ENCODE data around the gene ADAM33. TPM values are rescaled to one million over a fixed set of nuclear protein-coding genes. Genes with fewer than 3 reads are reported as not detected.

Gene ADAM33
- total and polyA plus RNA-seq, 2 donors (not counting 1 experiment from before 2014, with no cell fraction given) = not detected

DNA sequence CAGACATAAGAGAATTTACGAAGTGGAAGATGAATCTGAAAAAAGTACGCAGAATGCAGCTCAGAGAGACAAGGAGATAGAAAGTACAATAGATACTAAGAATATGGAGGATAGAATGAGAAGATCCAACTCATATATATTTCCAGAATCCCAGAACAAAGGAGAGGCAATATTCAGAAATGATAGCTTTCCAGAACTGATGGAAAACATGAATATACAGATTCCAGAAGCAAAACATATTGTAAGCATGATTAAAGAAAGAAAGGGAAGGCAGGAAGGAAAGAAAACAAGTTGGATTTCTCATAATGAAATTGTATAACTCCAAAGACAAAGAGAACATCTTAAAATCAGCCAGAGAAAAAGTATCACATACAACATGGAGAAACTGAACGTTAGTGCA, 41.6 kb downstream of the ADAM33 start:
- no peak overlapping the region for H3K4me3 ChIP-seq (ENCODE audit: control extremely low read depth in 1 of 5, extremely low read depth in 1 of 5, insufficient read depth in 1 of 5, low read depth in 2 of 5, low read length in 4 of 5)
- H3K4me3 Mint-ChIP-seq = no peak overlapping the region
- no peaks in the 10 kb centered on the region for H3K27me3 ChIP-seq (replicated peaks in 1 of 4; ENCODE audit: control extremely low read depth in 1 of 4, control insufficient read depth in 3 of 4, insufficient read depth in 4 of 4, low read length in 3 of 4)
- no peak overlapping the region for H2AFZ ChIP-seq (ENCODE audit: insufficient read depth, low read depth, low read length, poor library complexity, severe bottlenecking)
- no peaks in the 10 kb centered on the region for H3K27me3 Mint-ChIP-seq
- ChIA-PET CTCF (no interaction called here), POLR2A (no interaction called here)
- H3K27ac ChIP-seq (ENCODE audit: low read length in 2 of 2) = no peak overlapping the region
- peaks cover 0 to 7% of the 10 kb centered on the region in 2 experiments for H3K36me3 ChIP-seq (replicated peaks in 1 of 2; ENCODE audit: control extremely low read depth in 1 of 2, control insufficient read depth in 1 of 2, extremely low read depth in 1 of 2, insufficient read depth in 2 of 2, low read length in 1 of 2)
- no peaks in the 10 kb centered on the region for H3K4me1 ChIP-seq (ENCODE audit: control insufficient read depth in 2 of 2, insufficient read depth in 2 of 2, low read length in 2 of 2)
- WGBS (ENCODE audit: insufficient coverage) = no CpG with 5 or more reads among the region's 3 CpGs
- H3K4me2 ChIP-seq (replicated peaks; ENCODE audit: low read depth, low read length, poor library complexity, severe bottlenecking) = no peak overlapping the region
- no peak for ATAC-seq (ENCODE audit: low read depth)
- no peak for DNase-seq
- no peak overlapping the region for H3K9ac ChIP-seq (ENCODE audit: low read length)
- H3K79me2 ChIP-seq (ENCODE audit: control insufficient read depth, insufficient read depth, low read length) = no peaks in the 10 kb centered on the region
- H3K4me1 Mint-ChIP-seq = no peaks in the 10 kb centered on the region
- H4K20me1 ChIP-seq (ENCODE audit: control insufficient read depth, insufficient read depth, low read length, poor library complexity, severe bottlenecking) = no peaks in the 10 kb centered on the region
- no peak for TF ChIP-seq EZH2 (IDR thresholded peaks at IDR 0.05; ENCODE audit: borderline replicate concordance, insufficient read depth, low read depth, low read length, poor library complexity, severe bottlenecking)
- TF ChIP-seq, protein P1, sequence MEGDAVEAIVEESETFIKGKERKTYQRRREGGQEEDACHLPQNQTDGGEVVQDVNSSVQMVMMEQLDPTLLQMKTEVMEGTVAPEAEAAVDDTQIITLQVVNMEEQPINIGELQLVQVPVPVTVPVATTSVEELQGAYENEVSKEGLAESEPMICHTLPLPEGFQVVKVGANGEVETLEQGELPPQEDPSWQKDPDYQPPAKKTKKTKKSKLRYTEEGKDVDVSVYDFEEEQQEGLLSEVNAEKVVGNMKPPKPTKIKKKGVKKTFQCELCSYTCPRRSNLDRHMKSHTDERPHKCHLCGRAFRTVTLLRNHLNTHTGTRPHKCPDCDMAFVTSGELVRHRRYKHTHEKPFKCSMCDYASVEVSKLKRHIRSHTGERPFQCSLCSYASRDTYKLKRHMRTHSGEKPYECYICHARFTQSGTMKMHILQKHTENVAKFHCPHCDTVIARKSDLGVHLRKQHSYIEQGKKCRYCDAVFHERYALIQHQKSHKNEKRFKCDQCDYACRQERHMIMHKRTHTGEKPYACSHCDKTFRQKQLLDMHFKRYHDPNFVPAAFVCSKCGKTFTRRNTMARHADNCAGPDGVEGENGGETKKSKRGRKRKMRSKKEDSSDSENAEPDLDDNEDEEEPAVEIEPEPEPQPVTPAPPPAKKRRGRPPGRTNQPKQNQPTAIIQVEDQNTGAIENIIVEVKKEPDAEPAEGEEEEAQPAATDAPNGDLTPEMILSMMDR (IDR thresholded peaks at IDR 0.05) = no peak
- no peak overlapping the region for H3K27ac Mint-ChIP-seq
- peaks cover 0 to 3% (median 0%) of the 10 kb centered on the region in 3 donors for H3K9me3 ChIP-seq (ENCODE audit: control extremely low read depth in 1 of 3, control insufficient read depth in 2 of 3, insufficient read depth in 1 of 3, low read length in 2 of 3)
- intact Hi-C loops (cut with micrococcal nuclease) = no loop called here
- no peaks in the 10 kb centered on the region for H3K9me3 Mint-ChIP-seq (ENCODE audit: insufficient read depth)

DNA sequence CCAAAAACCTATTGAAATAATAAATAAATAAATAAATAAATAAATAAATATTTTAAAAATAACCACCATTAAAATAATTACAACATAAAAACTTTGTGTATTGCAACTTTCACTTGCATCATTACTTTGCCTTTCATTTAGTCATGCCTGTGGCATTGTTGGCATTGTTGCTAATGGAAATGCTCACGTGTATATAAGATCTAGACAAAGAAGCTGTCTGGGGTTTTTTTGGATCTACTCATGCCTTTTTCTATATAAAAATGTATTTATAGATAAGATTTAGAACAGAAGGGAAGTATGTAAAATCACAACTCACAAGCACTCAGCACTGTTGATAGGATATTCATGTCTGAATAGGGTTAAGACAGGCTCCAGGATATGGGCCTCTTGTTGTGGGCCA, 46.5 kb downstream of the ADAM33 start:
- Histone ChIP-seq H3K36me3 (replicated peaks in 1 of 2; ENCODE audit: control extremely low read depth in 1 of 2, control insufficient read depth in 1 of 2, extremely low read depth in 1 of 2, insufficient read depth in 2 of 2, low read length in 1 of 2) (peaks cover 0 to 7% of the 10 kb centered on the region in 2 experiments), H3K79me2 (ENCODE audit: control insufficient read depth, insufficient read depth, low read length) (no peaks in the 10 kb centered on the region), H4K20me1 (ENCODE audit: control insufficient read depth, insufficient read depth, low read length, poor library complexity, severe bottlenecking) (no peaks in the 10 kb centered on the region), H3K4me1 (ENCODE audit: control insufficient read depth in 2 of 2, insufficient read depth in 2 of 2, low read length in 2 of 2) (no peaks in the 10 kb centered on the region), H3K27ac (ENCODE audit: low read length in 2 of 2) (no peak overlapping the region), H3K4me2 (replicated peaks; ENCODE audit: low read depth, low read length, poor library complexity, severe bottlenecking) (no peak overlapping the region), H3K27me3 (replicated peaks in 1 of 4; ENCODE audit: control extremely low read depth in 1 of 4, control insufficient read depth in 3 of 4, insufficient read depth in 4 of 4, low read length in 3 of 4) (no peaks in the 10 kb centered on the region), H3K4me3 (ENCODE audit: control extremely low read depth in 1 of 5, extremely low read depth in 1 of 5, insufficient read depth in 1 of 5, low read depth in 2 of 5, low read length in 4 of 5) (no peak overlapping the region), H3K9ac (ENCODE audit: low read length) (no peak overlapping the region), H3K9me3 (ENCODE audit: control extremely low read depth in 1 of 3, control insufficient read depth in 2 of 3, insufficient read depth in 1 of 3, low read length in 2 of 3) (peaks cover 0 to 2% (median 0%) of the 10 kb centered on the region in 3 donors), H2AFZ (ENCODE audit: insufficient read depth, low read depth, low read length, poor library complexity, severe bottlenecking) (no peak overlapping the region)
- TF ChIP-seq, protein P1 (IDR thresholded peaks at IDR 0.05) = no peak
- no peak for TF ChIP-seq EZH2 (IDR thresholded peaks at IDR 0.05; ENCODE audit: borderline replicate concordance, insufficient read depth, low read depth, low read length, poor library complexity, severe bottlenecking)
- Mint-ChIP-seq H3K4me1 (no peaks in the 10 kb centered on the region), H3K27ac (no peak overlapping the region), H3K9me3 (ENCODE audit: insufficient read depth) (no peaks in the 10 kb centered on the region), H3K27me3 (no peaks in the 10 kb centered on the region), H3K4me3 (no peak overlapping the region)
- POLR2A ChIA-PET = no interaction called here
- CTCF ChIA-PET = no interaction called here
- no peak for DNase-seq
- intact Hi-C loops (cut with micrococcal nuclease) = no loop called here
- WGBS (ENCODE audit: insufficient coverage) = no CpG with 5 or more reads among the region's 1 CpG
- ATAC-seq (ENCODE audit: low read depth) = no peak

Data from B cell (primary cell).